ENCODE measurements around the gene MPRIP. TPM values are rescaled to one million over a fixed set of nuclear protein-coding genes. Genes with fewer than 3 reads are reported as not detected.

MPRIP gene
- total RNA-seq, 1 experiment from 2014 or later = 140 TPM

- H3K36me3 Mint-ChIP-seq = peaks cover 52% of the 10 kb centered on the region
- H3K27ac Mint-ChIP-seq = no peak overlapping the region
Measured at GRCh38 chr17:17151962-17152361, 109.7 kb downstream of the MPRIP start.

More at GRCh38 chr17:17151962-17152361, 109.7 kb downstream of the MPRIP start:
- ChIA-PET CTCF (interaction anchor here (1.0 kb wide), 1 partner anchor 10 kb away, joined by 6 read pairs; no protein-coding TSS in a partner anchor), POLR2A (no interaction called here)
- Mint-ChIP-seq H3K27me3 (ENCODE audit: low read depth) (no peaks in the 10 kb centered on the region), H3K9me3 (no peaks in the 10 kb centered on the region), H3K4me1 (no peaks in the 10 kb centered on the region), H3K4me3 (no peak overlapping the region)
- DNase-seq (ENCODE audit: low spot score) (no peak), ATAC-seq (no peak)
- TF ChIP-seq ATF2 (CRISPR knock-in tag; IDR thresholded peaks at IDR 0.05; ENCODE audit: borderline replicate concordance, low read depth) (no peak), ZBTB21 (CRISPR knock-in tag; IDR thresholded peaks at IDR 0.05; ENCODE audit: borderline replicate concordance) (no peak), OVOL2 (CRISPR knock-in tag; IDR thresholded peaks at IDR 0.05; ENCODE audit: borderline replicate concordance) (no peak), SOX15 (CRISPR knock-in tag; IDR thresholded peaks at IDR 0.05) (no peak), USF2 (CRISPR knock-in tag; IDR thresholded peaks at IDR 0.05) (no peak), ZMAT4 (CRISPR knock-in tag; IDR thresholded peaks at IDR 0.05) (no peak), ZNF532 (CRISPR knock-in tag; IDR thresholded peaks at IDR 0.05; ENCODE audit: borderline replicate concordance) (no peak), ZNF416 (CRISPR knock-in tag; IDR thresholded peaks at IDR 0.05) (no peak), ESRRA (CRISPR knock-in tag; IDR thresholded peaks at IDR 0.05; ENCODE audit: borderline replicate concordance) (no peak), HMGXB4 (CRISPR knock-in tag; IDR thresholded peaks at IDR 0.05) (no peak), GABPB1 (CRISPR knock-in tag; IDR thresholded peaks at IDR 0.05) (no peak), ZNF425 (CRISPR knock-in tag; conservative IDR thresholded peaks at IDR 0.05) (no peak), CREB1 (CRISPR knock-in tag; IDR thresholded peaks at IDR 0.05) (no peak), MLX (CRISPR knock-in tag; IDR thresholded peaks at IDR 0.05) (no peak)
